Liver (tissue), 9 donors: ENCODE measurements around the gene SAFB. TPM values are rescaled to one million over a fixed set of nuclear protein-coding genes. Genes with fewer than 3 reads are reported as not detected.

Source experiments
- DNase-seq: peaks from one replicate; pipeline ENCODE4 v3.0.0-alpha.2; 2017; ENCODE audit warnings: low spot score
- H3K27ac ChIP-seq, 2 donors: one replicate each; pipeline ENCODE4 v1.7.0; 2013; ENCODE audit warnings: inconsistent platforms in 2 of 2, low read length in 2 of 2, control low read depth in 1 of 2, low read depth in 1 of 2, mild to moderate bottlenecking in 1 of 2
- H3K27me3 ChIP-seq, 4 donors: one replicate each; pipeline versions ENCODE4 v1.6.1 to v1.7.0; 2013; ENCODE audit warnings: low read length in 3 of 4, inconsistent platforms in 1 of 4, mild to moderate bottlenecking in 1 of 4, moderate library complexity in 1 of 4; ENCODE audit not compliant: control insufficient read depth in 4 of 4, insufficient read depth in 4 of 4
- H3K36me3 ChIP-seq, 4 donors: one replicate each; pipeline versions ENCODE4 v1.6.1 to v1.7.0; 2013; ENCODE audit warnings: low read length in 3 of 4, mild to moderate bottlenecking in 3 of 4, low read depth in 1 of 4, moderate library complexity in 1 of 4; ENCODE audit not compliant: control insufficient read depth in 4 of 4, insufficient read depth in 3 of 4
- H3K4me1 ChIP-seq, 4 donors: one replicate each; pipeline versions ENCODE4 v1.6.1 to v1.7.0; 2013; ENCODE audit warnings: low read length in 3 of 4, mild to moderate bottlenecking in 3 of 4, moderate library complexity in 1 of 4; ENCODE audit not compliant: control insufficient read depth in 4 of 4, insufficient read depth in 4 of 4
- H3K4me3 ChIP-seq, 3 donors: one replicate each; pipeline versions ENCODE4 v1.6.1 to v1.7.0; 2013; ENCODE audit warnings: low read length in 3 of 3, control low read depth in 1 of 3, low read depth in 1 of 3, mild to moderate bottlenecking in 1 of 3
- H3K9ac ChIP-seq, 2 donors: one replicate each; pipeline ENCODE4 v1.7.0; 2013; ENCODE audit warnings: low read length in 2 of 2, mild to moderate bottlenecking in 2 of 2, moderate library complexity in 2 of 2, control low read depth in 1 of 2, low read depth in 1 of 2
- H3K9me3 ChIP-seq, 4 donors: one replicate each; pipeline versions ENCODE4 v1.6.1 to v1.7.0; 2013; ENCODE audit warnings: low read length in 3 of 4; ENCODE audit not compliant: control insufficient read depth in 4 of 4
- CTCF ChIP-seq: fragments of 150-350 bp; IDR thresholded peaks from 2 replicates; pipeline ENCODE4 v1.5.1; 2017; ENCODE audit warnings: improper control_type of control experiment, low read depth, low read length; ENCODE audit not compliant: missing input control
- EGR1 ChIP-seq, 2 donors: IDR thresholded peaks; 2 replicates each; pipeline ENCODE4 v1.6.1; 2016 to 2018; ENCODE audit warnings: antibody characterized with exemption in 2 of 2, low read depth in 2 of 2
- FOXA1 ChIP-seq: IDR thresholded peaks from 2 replicates; pipeline ENCODE4 v1.6.1; 2016; ENCODE audit warnings: antibody characterized with exemption
- FOXA2 ChIP-seq: IDR thresholded peaks from 2 replicates; pipeline ENCODE4 v1.6.1; 2016; ENCODE audit warnings: antibody characterized with exemption
- GABPA ChIP-seq, 2 donors: IDR thresholded peaks in 1 of 2; conservative IDR thresholded peaks in 1 of 2; 2 replicates each; pipeline ENCODE4 v1.6.1; 2016; ENCODE audit warnings: antibody characterized with exemption in 2 of 2, mild to moderate bottlenecking in 1 of 2, moderate library complexity in 1 of 2
- HNF4A ChIP-seq, 2 donors: conservative IDR thresholded peaks; 2 replicates each; pipeline ENCODE4 v1.6.1; 2016; ENCODE audit warnings: antibody characterized with exemption in 2 of 2, mild to moderate bottlenecking in 2 of 2
- HNF4G ChIP-seq: IDR thresholded peaks from 2 replicates; pipeline ENCODE4 v1.6.1; 2016; ENCODE audit warnings: antibody characterized with exemption
- JUND ChIP-seq, 2 donors: IDR thresholded peaks; 2 replicates each; pipeline ENCODE4 v1.6.1; 2016; ENCODE audit warnings: antibody characterized with exemption in 2 of 2
- NR2F2 ChIP-seq: IDR thresholded peaks from 2 replicates; pipeline ENCODE4 v1.6.1; 2016; ENCODE audit warnings: antibody characterized with exemption
- RAD21 ChIP-seq, 2 donors: IDR thresholded peaks; 2 replicates each; pipeline ENCODE4 v1.6.1; 2016; ENCODE audit warnings: antibody characterized with exemption in 2 of 2, mild to moderate bottlenecking in 2 of 2
- RXRA ChIP-seq, 2 donors: IDR thresholded peaks; 2 replicates each; pipeline ENCODE4 v1.6.1; 2017 to 2018; ENCODE audit warnings: antibody characterized with exemption in 2 of 2, mild to moderate bottlenecking in 1 of 2
- SP1 ChIP-seq: IDR thresholded peaks from 2 replicates; pipeline ENCODE4 v1.6.1; 2018; ENCODE audit warnings: antibody characterized with exemption, mild to moderate bottlenecking
- YY1 ChIP-seq: IDR thresholded peaks from 2 replicates; pipeline ENCODE4 v1.6.1; 2016; ENCODE audit warnings: antibody characterized with exemption, mild to moderate bottlenecking
- WGBS: extraction: QIAGEN DNeasy Blood & Tissue Kit; methylation state at CpG from one replicate; pipeline ENCODE4 v1.1.7; 2013; 5-methylcytosine and 5-hydroxymethylcytosine counted together
- polyA plus RNA-seq, 2 donors: library from polyadenylated mRNA; stranded (reverse) in 1 of 2; unstranded in 1 of 2; fragments of 200-250 nt in 1 of 2; fragments of >200 nt in 1 of 2; fragmentation: Nextera tagmentation in 1 of 2; extraction: Ambion mirVana in 1 of 2; gene quantifications; one replicate each; pipeline versions ENCODE4 v1.2.1 to v1.2.3, GENCODE V29; 2013 to 2015
- total RNA-seq, 2 donors: library from RNA; depleted of rRNA; stranded (reverse); fragments of >200 nt; gene quantifications; one replicate each; pipeline ENCODE4 v1.2.3, GENCODE V29; 2014
- TF ChIP-seq, protein P1 (sequence below): IDR thresholded peaks from 2 replicates; pipeline ENCODE4 v1.6.1; 2016; ENCODE audit warnings: antibody characterized with exemption
- TF ChIP-seq, protein P2 (sequence below): IDR thresholded peaks from 2 replicates; pipeline ENCODE4 v1.6.1; 2016; ENCODE audit warnings: antibody characterized with exemption
- donor health status: healthy.
- donor health status: healthy.
- donor health status: healthy.
- donor health status: healthy.
- donor health status: healthy.

SAFB gene
- total and polyA plus RNA-seq, 4 donors, result 16.5 to 65.0 (median 38.5) TPM

- DNase-seq, result no peak
- Histone ChIP-seq H3K9me3 (no peaks in the 10 kb centered on the region), H3K9ac (no peak overlapping the region), H3K27me3 (no peaks in the 10 kb centered on the region), H3K4me1 (no peaks in the 10 kb centered on the region), H3K27ac (no peak overlapping the region), H3K4me3 (no peak overlapping the region), H3K36me3 (peaks cover 33 to 86% (median 74%) of the 10 kb centered on the region in 4 donors)
- no peak for TF ChIP-seq HNF4A (conservative IDR thresholded peaks at IDR 0.05)
- TF ChIP-seq FOXA1, result no peak
- TF ChIP-seq EGR1 (IDR thresholded peaks at IDR 0.05; ENCODE audit: low read depth in 2 of 2), result no peak
- TF ChIP-seq JUND (IDR thresholded peaks at IDR 0.05), result no peak
- no peak for TF ChIP-seq CTCF
- TF ChIP-seq, protein P1, sequence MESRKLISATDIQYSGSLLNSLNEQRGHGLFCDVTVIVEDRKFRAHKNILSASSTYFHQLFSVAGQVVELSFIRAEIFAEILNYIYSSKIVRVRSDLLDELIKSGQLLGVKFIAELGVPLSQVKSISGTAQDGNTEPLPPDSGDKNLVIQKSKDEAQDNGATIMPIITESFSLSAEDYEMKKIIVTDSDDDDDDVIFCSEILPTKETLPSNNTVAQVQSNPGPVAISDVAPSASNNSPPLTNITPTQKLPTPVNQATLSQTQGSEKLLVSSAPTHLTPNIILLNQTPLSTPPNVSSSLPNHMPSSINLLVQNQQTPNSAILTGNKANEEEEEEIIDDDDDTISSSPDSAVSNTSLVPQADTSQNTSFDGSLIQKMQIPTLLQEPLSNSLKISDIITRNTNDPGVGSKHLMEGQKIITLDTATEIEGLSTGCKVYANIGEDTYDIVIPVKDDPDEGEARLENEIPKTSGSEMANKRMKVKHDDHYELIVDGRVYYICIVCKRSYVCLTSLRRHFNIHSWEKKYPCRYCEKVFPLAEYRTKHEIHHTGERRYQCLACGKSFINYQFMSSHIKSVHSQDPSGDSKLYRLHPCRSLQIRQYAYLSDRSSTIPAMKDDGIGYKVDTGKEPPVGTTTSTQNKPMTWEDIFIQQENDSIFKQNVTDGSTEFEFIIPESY, result no peak
- TF ChIP-seq HNF4G, result no peak
- TF ChIP-seq, protein P2, sequence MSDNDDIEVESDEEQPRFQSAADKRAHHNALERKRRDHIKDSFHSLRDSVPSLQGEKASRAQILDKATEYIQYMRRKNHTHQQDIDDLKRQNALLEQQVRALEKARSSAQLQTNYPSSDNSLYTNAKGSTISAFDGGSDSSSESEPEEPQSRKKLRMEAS, result no peak
- TF ChIP-seq SP1, result no peak
- TF ChIP-seq RAD21 (IDR thresholded peaks at IDR 0.05), result no peak
- no peak for TF ChIP-seq RXRA (IDR thresholded peaks at IDR 0.05)
- TF ChIP-seq NR2F2, result no peak
- TF ChIP-seq YY1, result no peak
- no peak for TF ChIP-seq GABPA (IDR thresholded peaks at IDR 0.05 in 1 of 2, conservative IDR thresholded peaks at IDR 0.05 in 1 of 2)
- no peak for TF ChIP-seq FOXA2
- WGBS, result 94% methylated on average over 3 of the region's 3 CpGs
These were observed 17.5 kb upstream of the SAFB start for GRCh38 chr19:5605362-5605761.

DNA sequence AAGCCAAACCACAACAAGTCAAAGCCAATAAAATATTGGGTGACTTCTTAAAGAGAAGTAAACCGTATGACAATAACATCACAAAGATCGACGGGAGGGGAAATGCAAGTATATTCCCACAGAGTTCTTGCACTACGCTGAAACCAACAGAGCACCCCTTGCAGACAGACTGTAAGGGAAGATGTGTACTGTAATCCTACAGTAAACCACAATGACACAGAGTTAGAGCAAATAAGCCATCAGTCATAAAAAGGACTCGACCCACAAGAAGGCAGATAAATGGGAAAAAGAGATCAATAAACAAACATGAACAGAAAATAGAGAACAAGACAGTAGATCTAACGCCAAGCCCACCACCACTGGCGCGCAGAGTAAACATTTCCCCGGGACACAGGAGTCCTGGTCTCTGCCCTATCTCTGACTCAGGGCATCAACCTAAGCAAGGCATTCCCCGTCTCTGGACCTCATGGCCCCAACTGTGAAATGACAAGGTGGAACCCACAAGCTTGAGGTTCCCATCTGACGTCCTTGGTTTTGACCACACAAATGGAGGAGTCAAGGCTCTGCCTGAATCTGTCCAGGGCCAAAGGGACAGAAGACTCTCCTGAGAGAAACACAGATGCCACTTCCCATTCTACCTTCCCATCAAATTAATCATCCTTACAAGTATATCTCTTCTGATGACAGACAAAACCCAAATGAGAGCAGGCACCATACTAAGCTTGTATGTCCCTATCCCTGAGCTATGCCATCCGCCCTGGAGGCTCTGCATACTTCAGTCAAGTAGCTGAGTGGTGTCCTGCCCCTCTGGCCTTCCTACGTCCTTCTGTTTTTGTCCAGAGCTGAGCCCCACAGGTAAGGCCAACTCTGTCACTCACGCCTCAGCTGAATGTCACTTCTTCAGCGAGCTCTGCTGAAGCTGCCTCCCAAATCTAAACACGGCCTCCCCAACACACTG, 15.3 kb upstream of the SAFB start:
- H3K9ac ChIP-seq, result no peak overlapping the region
- no peaks in the 10 kb centered on the region for H3K27me3 ChIP-seq
- peaks cover 38 to 84% (median 74%) of the 10 kb centered on the region in 4 donors for H3K36me3 ChIP-seq
- no peak for DNase-seq
- H3K9me3 ChIP-seq, result no peaks in the 10 kb centered on the region
- H3K4me1 ChIP-seq, result no peaks in the 10 kb centered on the region
- 93% methylated on average over 16 of the region's 16 CpGs for WGBS
- H3K4me3 ChIP-seq, result no peak overlapping the region
- TF ChIP-seq FOXA1 (no peak), FOXA2 (no peak), HNF4A (conservative IDR thresholded peaks at IDR 0.05) (no peak), RXRA (IDR thresholded peaks at IDR 0.05) (no peak)
- TF ChIP-seq, protein P1, result no peak
- TF ChIP-seq, protein P2, result no peak
- no peak overlapping the region for H3K27ac ChIP-seq
